Measurements from ENCODE around the gene EPHA2.

GRCh38 chr1:16094453-16095158 lies 61.3 kb downstream of the EPHA2 start:
- TF ChIP-seq CTCF (IDR thresholded peaks at IDR 0.05) = no peak
- TF ChIP-seq POLR2A (IDR thresholded peaks at IDR 0.05) = no peak
- TF ChIP-seq POLR2AphosphoS5 (IDR thresholded peaks at IDR 0.05; ENCODE audit: insufficient read depth in 1 of 2, low read depth in 1 of 2) = no peak
